GM20431 (cell line): ENCODE measurements around the gene CETN1.

Experiments
- in situ Hi-C: fragments of 300-500 bp; cut with MseI, MboI; formaldehyde crosslinking; loops from one replicate; pipeline ENCODE4 v1.15.0; 2020; ENCODE audit warnings: low sequenced_read_pairs; ENCODE audit not compliant: unreplicated experiment

The CETN1 gene

GRCh38 chr18:618618-619017 lies 38.4 kb downstream of the CETN1 start:
- in situ Hi-C loops, result no loop called here

DNA sequence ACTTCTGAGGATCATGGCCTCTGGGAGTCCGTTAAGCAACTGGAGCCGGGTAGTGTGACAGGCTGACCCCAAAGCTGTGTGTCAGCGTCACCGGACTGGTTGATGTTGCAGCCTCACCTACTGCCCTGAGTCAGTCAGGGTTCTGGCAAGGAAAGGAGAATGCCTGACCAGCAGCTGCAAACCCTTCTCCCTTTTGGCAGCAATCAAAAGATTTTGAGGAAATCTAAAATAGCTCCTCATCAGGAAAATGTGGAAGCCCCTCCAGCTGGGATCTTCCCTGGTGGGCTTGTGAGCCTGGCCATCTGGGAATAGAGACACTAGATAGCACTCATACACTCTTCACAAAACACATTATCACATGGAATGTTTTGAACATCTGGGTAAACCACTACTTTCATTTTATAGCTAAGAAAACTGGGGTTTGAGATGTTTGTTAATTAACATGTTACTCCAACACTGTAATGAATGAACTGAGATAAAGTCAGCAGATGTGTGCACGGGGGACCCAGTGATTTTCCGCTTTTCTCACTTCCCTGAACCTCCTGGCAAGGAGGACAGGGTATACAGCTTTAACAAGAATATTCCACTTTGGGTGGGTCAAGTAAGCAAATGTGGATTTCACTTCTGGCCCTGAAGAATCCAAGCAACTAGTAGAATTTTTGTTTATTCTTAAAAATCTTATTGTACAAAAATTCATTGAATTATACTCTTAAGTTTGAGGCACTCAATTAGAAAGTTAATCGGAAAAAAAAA lies 41.3 kb downstream of the CETN1 start:
- in situ Hi-C loops, result loop anchor here (10.0 kb wide), 1 partner anchor 213 kb away; no protein-coding TSS in a partner anchor

- in situ Hi-C loops, result loop anchor here (10.0 kb wide), 1 partner anchor 213 kb away; no protein-coding TSS in a partner anchor
These were observed 42.1 kb downstream of the CETN1 start for GRCh38 chr18:622289-622688.

GRCh38 chr18:623761-624620 lies 43.8 kb downstream of the CETN1 start:
- in situ Hi-C loops, result loop anchor here (10.0 kb wide), 1 partner anchor 211 kb away; no protein-coding TSS in a partner anchor

DNA sequence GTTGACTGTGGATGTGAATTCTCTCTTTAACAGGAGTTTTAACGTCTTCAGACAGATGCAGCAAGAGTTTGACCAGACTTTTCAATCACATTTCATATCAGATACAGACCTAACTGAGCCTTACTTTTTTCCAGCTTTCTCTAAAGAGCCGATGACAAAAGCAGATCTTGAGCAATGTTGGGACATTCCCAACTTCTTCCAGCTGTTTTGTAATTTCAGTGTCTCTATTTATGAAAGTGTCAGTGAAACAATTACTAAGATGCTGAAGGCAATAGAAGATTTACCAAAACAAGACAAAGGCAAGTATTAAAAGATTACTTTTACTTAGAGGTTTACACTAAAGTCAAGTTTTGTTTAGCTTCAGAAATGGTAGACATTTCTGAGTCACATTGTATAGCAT lies 47.1 kb downstream of the CETN1 start:
- in situ Hi-C loops, result loop anchor here (10.0 kb wide), 1 partner anchor 208 kb away; no protein-coding TSS in a partner anchor

GRCh38 chr18:629269-630150 lies 49.3 kb downstream of the CETN1 start:
- in situ Hi-C loops, result loop anchor here (10.0 kb wide), 1 partner anchor 205 kb away; no protein-coding TSS in a partner anchor

DNA sequence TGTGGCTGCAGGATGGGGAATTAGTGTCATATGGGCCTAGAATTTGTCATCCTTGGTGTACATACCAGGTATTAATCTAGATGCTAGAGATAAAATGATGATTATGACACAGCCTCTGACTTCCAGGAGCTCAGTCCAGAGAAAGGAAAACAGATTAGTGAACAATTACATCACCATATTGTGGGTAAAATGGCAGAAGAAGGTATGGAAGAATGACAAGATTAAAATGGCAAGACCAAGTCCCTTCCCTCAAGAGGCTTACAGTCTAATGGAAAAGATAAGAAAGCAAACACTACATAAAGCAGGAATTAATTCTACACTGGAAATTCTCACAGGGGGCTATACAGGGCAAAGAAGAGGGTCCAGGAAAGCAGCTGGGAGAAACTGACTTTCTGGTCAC lies 51.4 kb downstream of the CETN1 start:
- in situ Hi-C loops, result no loop called here
